GM18517 (cell line): ENCODE measurements around the gene AHRR.
A peak's percentile ranks its signal among the peaks of the same experiment; 100 is the strongest.

Experiments
- ATAC-seq: cut with Tn5 transposase; IDR thresholded peaks from one replicate; pipeline ENCODE4 v1.9.1; 2021; ENCODE audit warnings: mild to moderate bottlenecking, moderate library complexity; ENCODE audit not compliant: unreplicated experiment

AHRR gene

DNA sequence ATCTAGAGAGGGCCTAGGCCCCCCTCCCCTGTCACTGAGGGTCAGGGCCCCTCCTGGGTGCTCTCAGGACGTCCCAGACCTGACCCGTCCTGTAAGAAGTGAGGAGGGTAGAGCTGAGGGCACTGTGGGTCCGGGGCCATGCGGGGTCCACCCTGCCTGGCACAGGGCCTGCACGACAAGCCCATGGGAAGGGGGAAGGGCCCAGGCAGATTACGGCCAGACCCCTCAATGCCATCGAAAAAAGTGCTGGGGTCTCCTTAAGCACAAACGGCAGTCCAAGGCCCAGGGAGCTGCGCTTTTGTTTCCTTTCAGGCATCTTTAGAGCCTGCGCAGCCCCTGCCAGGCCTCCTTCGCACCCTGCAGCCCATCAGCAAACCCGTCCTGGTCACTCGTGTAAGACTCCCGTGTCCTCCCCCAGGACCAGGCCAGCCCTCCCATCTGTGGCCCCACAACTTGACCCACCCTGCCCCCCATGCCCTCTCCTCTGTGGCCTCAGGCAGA is 117.0 kb downstream of the AHRR start:
- no peak for ATAC-seq

- no peak for ATAC-seq
These were observed 117.7 kb downstream of the AHRR start for GRCh38 chr5:439181-439580.

DNA sequence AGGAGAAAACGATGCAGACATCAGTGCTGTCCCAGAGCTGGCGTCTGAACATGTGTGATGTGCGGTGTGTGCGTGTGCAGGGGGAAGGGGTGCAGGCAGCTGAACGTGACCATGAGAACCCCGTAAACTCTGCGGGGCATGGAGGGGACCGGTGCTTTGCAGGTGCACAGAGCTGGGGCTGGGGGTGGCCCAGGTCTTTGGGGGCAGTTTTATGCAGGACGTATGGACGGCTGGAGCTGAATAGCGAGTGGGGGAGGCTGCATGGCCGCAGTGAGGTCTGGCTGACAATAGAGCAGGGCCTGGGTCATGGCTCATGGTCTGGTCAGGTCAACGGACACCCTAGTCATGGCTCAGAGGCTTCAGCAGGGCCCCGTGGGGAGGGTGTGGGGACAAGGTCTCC is 118.1 kb downstream of the AHRR start:
- no peak for ATAC-seq

- ATAC-seq = no peak
These were observed 119.1 kb downstream of the AHRR start for GRCh38 chr5:440401-441201.

GRCh38 chr5:441996-442334 is 120.5 kb downstream of the AHRR start:
- ATAC-seq = no peak

- peak; percentile 80 for ATAC-seq
These were observed 121.1 kb downstream of the AHRR start, which contains the start of gene EXOC3 for GRCh38 chr5:442335-443238. EXOC3 (plus strand) TSS chr5:443176; CDS start chr5:446206, 3,030 bp downstream.

- ATAC-seq = peak; percentile 24
These were observed 122.0 kb downstream of the AHRR start for GRCh38 chr5:443239-444151.

- ATAC-seq = no peak
These were observed 122.7 kb downstream of the AHRR start for GRCh38 chr5:444226-444625.

DNA sequence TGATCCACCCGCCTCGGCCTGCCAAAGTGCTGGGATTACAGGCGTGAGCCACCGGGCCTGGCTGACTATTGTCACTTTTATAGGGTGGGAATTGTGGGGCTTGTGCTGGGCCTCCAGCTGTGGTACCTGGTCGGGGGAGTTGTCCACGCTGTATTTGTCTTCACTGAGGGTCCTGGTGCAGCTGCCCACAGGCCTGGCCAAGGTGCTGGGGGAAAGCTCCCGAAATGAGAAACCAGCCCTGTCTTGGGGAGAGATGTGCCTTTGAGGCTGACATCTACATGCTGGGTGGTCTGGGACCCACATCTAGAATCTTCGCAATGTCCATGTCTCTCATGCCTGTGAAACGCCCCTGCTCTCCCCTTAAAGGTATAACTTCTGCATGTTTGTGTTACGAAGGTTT is 124.1 kb downstream of the AHRR start:
- ATAC-seq = no peak

GRCh38 chr5:446066-446882 is 124.8 kb downstream of the AHRR start:
- no peak for ATAC-seq

DNA sequence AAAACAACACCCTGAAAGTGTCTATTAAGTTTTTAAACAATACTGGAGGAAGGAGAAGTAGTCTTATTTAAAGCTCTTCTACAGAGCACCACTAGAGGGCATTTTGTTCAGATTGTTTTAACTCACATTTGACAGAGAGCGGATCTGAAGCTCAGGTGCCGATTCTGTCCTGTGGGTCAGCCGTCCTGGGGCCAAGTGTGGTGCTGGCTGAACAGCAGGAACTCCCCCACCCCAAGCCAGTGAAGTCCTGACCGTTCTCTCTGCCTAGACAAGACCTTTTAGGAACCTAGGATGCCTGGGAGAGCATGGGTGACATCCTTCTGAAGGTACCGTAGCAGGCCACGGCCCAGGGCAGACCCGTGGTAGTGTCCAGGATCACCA is 125.4 kb downstream of the AHRR start:
- no peak for ATAC-seq

GRCh38 chr5:447501-447900 is 126.0 kb downstream of the AHRR start:
- no peak for ATAC-seq

DNA sequence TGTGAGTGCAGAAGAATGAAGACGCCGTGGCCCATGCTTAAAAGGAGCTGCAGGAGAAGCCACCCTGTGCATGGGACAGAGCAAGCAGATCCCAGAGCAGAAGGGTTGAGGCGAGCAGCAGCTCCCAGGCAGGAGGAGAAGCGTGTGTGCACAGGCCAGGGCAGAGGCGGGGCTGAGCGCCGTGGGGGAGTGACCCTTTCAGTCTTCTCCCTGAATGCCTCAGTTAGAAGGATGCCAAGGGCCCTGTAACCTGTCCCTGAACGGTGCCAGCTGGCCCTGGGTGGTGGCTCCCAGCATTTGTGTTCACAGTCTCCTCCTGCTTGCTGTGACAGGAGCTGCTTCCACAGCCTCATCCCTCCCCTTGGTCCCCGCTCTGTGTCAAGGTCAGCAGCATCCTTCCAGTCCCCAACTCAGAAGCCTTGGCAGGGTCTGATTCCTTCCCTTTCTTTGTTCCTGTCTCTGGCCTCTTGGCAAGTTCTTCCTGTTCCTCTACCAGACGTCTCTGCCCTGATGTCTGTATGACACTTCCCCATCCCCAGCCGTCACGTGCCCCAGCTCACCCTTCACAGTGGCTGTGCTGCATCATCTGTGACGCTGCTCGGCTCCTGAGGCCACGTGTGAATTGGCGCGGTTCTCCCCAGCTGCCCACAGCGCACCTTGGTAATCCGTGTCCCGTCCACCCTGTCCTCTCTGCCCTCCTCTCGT is 126.7 kb downstream of the AHRR start:
- ATAC-seq = no peak

DNA sequence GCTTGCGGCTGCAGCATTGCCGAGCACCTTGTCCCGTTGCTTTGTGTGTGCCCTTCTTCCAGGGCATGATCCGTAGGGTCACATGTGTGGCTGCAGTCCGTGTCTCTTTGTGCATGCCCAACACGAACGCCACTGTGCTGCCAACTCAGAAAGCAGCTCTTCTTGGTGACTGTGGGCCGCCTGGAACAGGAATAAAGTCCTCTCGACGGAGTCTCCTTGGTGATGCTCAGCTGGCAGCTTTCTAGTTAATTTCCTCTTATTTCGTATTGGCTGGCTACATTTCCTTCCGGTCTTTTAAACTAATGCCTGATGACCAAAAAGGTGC is 127.2 kb downstream of the AHRR start:
- no peak for ATAC-seq

DNA sequence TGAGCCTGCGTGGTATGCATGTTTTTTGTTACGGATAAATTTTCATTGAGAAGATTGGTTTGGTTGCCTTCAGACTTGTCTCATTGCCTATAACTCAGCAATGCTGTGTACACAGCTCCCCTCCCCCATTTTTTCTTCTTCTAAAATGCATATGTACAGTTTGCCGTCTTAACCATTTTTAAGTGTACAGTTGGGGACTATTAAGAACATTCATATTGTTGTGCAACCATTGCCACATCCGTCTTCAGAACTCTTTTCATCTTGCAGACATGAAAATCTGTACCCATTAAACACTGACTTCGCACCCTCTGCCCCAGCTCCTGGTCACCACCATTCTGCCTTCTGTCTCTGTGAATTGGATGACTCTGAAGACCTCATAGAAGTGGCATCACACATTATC is 127.6 kb downstream of the AHRR start:
- ATAC-seq = no peak

DNA sequence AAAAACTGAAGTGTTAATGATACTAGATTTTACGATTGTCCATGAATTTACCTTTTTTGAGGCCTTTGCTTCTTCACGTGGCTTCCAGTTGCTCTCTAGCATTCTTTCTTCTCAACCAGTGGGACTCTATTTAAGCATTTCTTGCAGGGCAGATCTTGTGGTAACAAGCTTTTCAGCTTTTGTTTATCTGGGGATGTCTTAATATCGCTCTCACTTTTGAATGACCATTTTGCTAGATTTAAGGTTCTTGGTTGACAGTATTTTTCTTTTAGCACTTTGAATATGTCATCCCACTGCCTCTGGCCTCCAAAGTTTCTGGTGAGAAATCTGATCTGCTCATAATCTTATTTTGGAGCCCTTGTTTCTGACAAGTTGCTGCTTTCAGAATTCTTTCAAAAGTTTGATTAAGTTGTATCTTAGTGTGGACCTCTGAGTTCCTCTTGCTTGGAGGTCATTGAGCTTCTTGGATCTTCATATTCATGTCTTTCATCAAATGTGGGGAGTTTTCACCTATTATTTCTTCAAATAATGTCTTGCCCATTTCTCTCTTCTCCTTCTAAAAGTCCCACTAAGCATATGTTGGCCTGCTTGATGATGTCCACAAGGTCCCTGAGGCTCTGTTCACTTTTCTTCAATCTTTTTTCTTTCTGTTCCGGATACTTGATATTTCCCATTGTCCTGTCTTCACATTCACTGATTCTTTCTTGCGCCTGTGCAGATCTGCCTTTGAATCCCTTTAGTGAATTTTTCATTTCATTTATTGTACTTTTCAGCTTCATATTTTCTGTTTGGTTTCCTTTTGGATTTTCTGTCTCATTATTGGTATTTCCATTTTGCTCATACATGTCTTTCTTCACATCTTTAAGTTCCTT is 130.3 kb downstream of the AHRR start:
- no peak for ATAC-seq

DNA sequence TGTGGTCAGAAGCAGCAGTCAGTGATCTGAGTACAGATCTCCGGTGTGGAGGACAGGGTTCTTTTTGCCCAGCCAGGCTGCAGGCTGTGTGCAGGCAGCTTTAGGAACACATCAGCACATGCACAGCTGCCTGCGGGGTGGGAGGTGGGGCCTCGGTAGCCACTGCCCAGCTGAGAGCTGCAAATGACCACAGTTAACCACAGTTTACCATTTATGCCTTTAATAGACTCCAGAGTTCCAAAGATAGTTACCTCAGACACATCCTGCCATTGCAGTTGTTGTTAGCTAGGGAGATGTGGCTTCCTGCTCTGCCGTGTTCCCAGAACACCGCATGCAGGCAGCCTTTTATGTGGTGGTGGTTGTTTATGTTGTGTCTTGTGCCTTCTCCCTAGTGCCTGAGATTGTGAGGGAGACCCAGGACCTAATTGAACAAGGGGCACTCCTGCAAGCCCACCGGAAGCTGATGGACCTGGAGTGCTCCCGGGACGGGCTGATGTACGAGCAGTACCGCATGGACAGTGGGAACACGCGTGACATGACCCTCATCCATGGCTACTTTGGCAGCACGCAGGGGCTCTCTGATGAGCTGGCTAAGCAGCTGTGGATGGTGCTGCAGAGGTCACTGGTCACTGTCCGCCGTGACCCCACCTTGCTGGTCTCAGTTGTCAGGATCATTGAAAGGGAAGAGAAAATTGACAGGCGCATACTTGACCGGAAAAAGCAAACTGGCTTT is 131.6 kb downstream of the AHRR start:
- ATAC-seq = no peak
